ENCODE results near the gene UAP1L1.
A peak's percentile ranks its signal among the peaks of the same experiment; 100 is the strongest.

The UAP1L1 gene

DNA sequence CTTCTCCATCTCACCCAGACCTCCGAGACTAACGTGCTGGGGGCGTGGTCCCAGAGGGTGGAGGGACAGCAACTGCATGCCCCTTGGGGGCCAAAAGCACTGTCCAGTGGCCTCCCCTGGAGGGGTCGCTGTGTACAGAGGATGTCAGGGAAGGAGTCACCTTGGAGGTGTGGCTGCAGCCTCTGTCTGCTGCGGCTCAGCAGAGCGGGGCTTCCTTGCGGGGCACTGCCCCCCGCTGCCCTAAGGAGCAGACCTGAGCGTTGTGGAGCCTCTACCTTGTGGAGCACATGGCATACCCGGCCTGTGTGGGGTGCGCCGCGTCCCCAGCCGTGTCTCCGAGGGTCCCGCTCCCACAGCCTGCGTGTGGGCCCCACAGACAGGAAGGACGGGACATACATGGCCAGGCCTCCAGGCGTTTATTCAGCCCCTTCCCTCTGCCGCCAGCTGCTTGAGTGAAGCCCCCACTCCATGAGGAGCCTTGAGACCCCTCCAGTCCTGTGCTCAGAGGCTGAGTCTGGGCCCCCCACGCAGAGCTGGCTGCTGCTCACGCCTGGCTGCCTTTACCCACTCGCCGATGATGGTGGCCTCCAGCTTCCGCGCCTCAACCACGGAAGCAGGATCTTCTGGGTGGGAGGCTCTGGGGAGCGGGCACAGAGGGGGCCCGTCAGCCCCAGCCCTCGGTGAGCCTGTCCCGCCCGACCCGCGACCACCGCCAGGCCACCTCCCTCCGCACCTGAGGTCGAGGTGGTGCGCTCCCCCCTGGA is 33.0 kb downstream of the UAP1L1 start:
- H3K36me3 ChIP-seq (ENCODE audit: insufficient read depth, low read depth, low read length), result peaks cover 8% of the 10 kb centered on the region; the same call in 1 of the 2 replicates

DNA sequence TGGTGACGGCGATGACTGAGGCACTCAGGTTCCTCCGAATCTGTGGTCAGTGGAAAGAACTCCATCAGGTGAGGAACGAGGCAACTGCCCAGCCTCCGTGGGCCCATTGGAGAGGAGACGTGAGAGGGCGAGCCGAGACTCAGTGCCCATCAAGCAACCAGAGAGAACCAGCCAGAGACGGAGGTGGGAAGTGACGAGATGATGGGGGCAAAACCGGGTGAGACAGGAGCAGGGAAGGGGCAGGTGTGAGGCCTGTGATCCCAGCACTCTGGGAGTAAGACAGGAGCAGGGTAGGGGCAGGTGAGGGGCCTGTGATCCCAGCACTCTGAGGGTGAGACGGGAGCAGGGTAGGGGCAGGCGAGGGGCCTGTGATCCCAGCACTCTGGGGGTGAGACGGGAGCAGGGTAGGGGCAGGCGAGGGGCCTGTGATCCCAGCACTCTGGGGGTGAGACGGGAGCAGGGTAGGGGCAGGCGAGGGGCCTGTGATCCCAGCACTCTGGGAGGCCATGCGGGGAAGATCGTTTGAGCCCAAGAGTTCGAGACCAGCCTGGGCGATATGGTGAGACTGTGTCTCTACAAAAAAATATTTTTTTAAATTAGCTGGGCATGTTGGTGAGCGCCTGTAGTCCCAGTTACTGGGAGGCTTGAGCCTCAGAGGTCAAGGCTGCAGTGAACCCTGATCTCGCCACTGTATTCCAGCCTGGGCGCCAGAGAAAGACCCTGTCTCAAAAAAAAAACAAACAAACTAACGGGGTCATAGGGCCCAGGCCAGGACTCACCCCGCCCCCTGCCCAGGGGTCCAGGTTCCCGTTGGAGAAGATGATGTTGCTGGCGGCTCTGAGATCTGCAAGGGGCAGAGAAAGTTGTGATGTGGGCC is 33.8 kb downstream of the UAP1L1 start:
- Histone ChIP-seq H3K27ac (ENCODE audit: low read length) (no peak overlapping the region), H3K36me3 (ENCODE audit: insufficient read depth, low read depth, low read length) (0 out of 2 replicates have a peak, but pooled peaks cover 3% of the 10 kb centered on the region), H3K27me3 (ENCODE audit: insufficient read depth, low read length) (peaks cover 35% of the 10 kb centered on the region), H3K9me3 (ENCODE audit: insufficient read depth, low read depth, low read length) (no peaks in the 10 kb centered on the region), H3K4me3 (ENCODE audit: low read length) (no peak overlapping the region), H3K9ac (ENCODE audit: low read depth, low read length) (no peak overlapping the region), H3K4me1 (ENCODE audit: insufficient read depth, low read length) (no peaks in the 10 kb centered on the region)

More for the DNA sequence above, 33.0 kb downstream of the UAP1L1 start:
- no peak overlapping the region for H3K4me3 ChIP-seq (ENCODE audit: low read length)
- H3K9me3 ChIP-seq (ENCODE audit: insufficient read depth, low read depth, low read length), result no peaks in the 10 kb centered on the region
- no peaks in the 10 kb centered on the region for H3K4me1 ChIP-seq (ENCODE audit: insufficient read depth, low read length)
- H3K27me3 ChIP-seq (ENCODE audit: insufficient read depth, low read length), result peaks cover 27% of the 10 kb centered on the region
- no peak overlapping the region; the same call in 1 of the 2 replicates for H3K9ac ChIP-seq (ENCODE audit: low read depth, low read length)
- no peak overlapping the region for H3K27ac ChIP-seq (ENCODE audit: low read length)

- H3K9me3 ChIP-seq (ENCODE audit: insufficient read depth, low read depth, low read length), result no peaks in the 10 kb centered on the region
- H3K27me3 ChIP-seq (ENCODE audit: insufficient read depth, low read length), result peaks cover 42% of the 10 kb centered on the region
- no peak overlapping the region for H3K27ac ChIP-seq (ENCODE audit: low read length)
- 0 out of 2 replicates have a peak, but pooled peaks cover 3% of the 10 kb centered on the region for H3K36me3 ChIP-seq (ENCODE audit: insufficient read depth, low read depth, low read length)
- no peaks in the 10 kb centered on the region for H3K4me1 ChIP-seq (ENCODE audit: insufficient read depth, low read length)
- no peak overlapping the region for H3K9ac ChIP-seq (ENCODE audit: low read depth, low read length)
- no peak overlapping the region for H3K4me3 ChIP-seq (ENCODE audit: low read length)
Measured at GRCh38 chr9:137111788-137112563, 34.7 kb downstream of the UAP1L1 start.

GRCh38 chr9:137112564-137113384 is 35.5 kb downstream of the UAP1L1 start:
- Histone ChIP-seq H3K27me3 (ENCODE audit: insufficient read depth, low read length) (peaks cover 50% of the 10 kb centered on the region), H3K9me3 (ENCODE audit: insufficient read depth, low read depth, low read length) (no peaks in the 10 kb centered on the region), H3K4me3 (ENCODE audit: low read length) (no peak overlapping the region), H3K9ac (ENCODE audit: low read depth, low read length) (no peak overlapping the region), H3K36me3 (ENCODE audit: insufficient read depth, low read depth, low read length) (no peaks in the 10 kb centered on the region), H3K4me1 (ENCODE audit: insufficient read depth, low read length) (no peaks in the 10 kb centered on the region), H3K27ac (ENCODE audit: low read length) (no peak overlapping the region)

DNA sequence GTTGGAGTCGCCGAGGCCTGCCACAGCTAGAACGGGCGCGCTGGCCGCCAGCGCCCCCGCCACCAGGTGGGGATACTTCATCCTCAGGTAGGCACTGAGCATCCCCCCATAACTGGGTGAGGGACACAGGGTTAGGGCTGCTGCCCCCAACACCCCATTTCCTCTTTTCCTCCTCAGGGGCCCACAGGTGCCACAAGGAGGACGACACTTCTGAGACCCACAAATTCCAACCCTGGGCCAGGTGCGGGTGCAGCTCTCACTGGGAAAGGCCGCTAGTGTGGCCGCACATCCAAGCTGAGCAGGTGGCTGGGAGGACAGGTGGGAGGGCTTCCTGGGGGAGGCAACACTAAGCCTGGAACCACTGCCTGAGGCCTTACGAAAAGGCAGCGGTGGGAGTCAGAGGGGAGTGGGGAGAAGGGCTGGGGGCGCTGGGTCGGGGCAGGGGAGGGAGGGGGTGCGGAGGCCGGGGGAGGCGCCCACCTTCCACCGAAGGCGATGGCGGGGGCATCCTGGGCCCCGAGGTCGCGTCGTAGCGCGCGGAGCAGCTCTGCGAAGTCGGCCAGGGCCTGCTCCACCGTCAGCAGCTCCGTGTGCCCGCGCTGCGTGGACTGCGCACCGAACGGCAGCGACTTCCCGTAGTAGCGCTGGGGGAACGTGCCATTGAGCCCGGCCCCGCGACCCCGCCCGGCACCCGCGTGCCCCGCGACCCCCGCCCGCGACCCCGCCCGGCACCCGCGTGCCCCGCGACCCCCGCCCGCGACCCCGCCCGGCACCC is 36.3 kb downstream of the UAP1L1 start:
- Histone ChIP-seq H3K36me3 (ENCODE audit: insufficient read depth, low read depth, low read length) (no peaks in the 10 kb centered on the region), H3K9ac (ENCODE audit: low read depth, low read length) (no peak overlapping the region), H3K27me3 (ENCODE audit: insufficient read depth, low read length) (peaks cover 53% of the 10 kb centered on the region), H3K9me3 (ENCODE audit: insufficient read depth, low read depth, low read length) (no peaks in the 10 kb centered on the region), H3K4me3 (ENCODE audit: low read length) (no peak overlapping the region), H3K27ac (ENCODE audit: low read length) (no peak overlapping the region), H3K4me1 (ENCODE audit: insufficient read depth, low read length) (no peaks in the 10 kb centered on the region)

DNA sequence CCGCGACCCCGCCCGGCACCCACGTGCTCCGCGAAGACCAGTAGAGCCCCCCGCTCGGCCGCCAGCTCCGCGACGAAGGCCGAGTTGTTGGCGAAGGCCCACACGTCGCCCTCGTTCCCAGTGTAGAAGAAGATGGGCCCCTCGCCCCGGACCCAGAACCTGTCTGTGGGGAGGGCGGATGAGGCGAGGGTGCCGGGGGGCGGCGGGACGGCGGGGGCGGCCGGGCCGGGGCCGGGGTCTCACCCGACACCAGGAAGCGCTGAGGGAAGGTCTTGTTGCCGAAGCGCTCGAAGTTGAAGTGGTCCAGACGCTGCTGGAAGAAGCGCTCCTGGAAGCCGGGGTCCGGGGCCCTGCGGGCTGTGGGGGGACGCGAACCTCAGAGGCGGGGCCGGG is 36.9 kb downstream of the UAP1L1 start:
- Histone ChIP-seq H3K9ac (ENCODE audit: low read depth, low read length) (no peak overlapping the region), H3K9me3 (ENCODE audit: insufficient read depth, low read depth, low read length) (no peaks in the 10 kb centered on the region), H3K36me3 (ENCODE audit: insufficient read depth, low read depth, low read length) (no peaks in the 10 kb centered on the region), H3K4me3 (ENCODE audit: low read length) (peak overlapping the region; percentile 42; the same call in 1 of the 2 replicates), H3K4me1 (ENCODE audit: insufficient read depth, low read length) (no peaks in the 10 kb centered on the region), H3K27ac (ENCODE audit: low read length) (no peak overlapping the region), H3K27me3 (ENCODE audit: insufficient read depth, low read length) (peaks cover 53% of the 10 kb centered on the region)

DNA sequence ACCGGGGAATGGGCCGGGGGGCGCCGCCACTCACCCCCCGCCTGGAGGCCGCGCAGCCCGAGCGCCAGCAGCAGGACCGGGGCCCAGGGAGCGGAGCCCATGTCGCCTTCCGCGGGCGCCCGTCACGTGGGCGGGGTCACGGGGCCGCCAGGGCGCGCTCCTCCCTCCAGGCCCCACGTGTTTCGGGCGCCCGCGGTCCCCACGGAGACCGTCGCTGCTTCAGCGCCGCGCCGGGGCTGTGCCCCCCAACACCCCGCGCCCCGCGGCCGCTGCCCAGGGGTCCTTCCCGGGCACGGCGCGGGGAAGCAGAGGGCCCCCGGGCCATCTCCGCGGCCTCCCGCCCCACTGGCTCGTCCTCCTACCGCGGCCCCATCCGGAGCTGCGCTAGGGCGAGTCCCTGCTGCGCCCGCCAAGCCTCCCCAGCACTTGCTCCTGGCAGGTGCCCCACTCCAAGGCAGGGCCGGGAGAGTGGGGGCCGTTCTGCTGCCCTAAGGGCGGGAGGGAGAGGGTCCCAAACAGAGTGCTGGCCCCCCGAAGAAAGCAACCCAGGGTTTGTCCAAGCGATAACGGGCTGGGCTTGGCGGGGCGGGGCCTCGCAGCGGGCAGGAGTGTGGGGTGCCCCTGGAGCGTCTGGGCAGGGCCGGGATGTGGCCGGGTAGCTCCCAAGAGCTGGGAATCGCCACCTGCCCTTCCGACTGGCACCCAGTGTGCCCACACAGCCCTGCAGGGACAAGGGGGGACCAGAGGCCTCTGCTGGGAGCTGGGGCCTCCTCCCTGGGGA is 37.5 kb downstream of the UAP1L1 start, which contains the start of gene DPP7:
DPP7 (minus strand) TSS at position 121 of the 781 bp plus-strand sequence; CDS start at position 101, 20 bp downstream.
- Histone ChIP-seq H3K9ac (ENCODE audit: low read depth, low read length) (no peak within 1 kb of the TSS), H3K27me3 (ENCODE audit: insufficient read depth, low read length) (peaks cover 53% of the 10 kb centered on the region), H3K4me1 (ENCODE audit: insufficient read depth, low read length) (no peaks in the 10 kb centered on the region), H3K27ac (ENCODE audit: low read length) (no peak within 1 kb of the TSS), H3K36me3 (ENCODE audit: insufficient read depth, low read depth, low read length) (no peaks in the 10 kb centered on the region), H3K9me3 (ENCODE audit: insufficient read depth, low read depth, low read length) (no peaks in the 10 kb centered on the region), H3K4me3 (ENCODE audit: low read length) (peak within 1 kb of the TSS; percentile 42; the same call in 1 of the 2 replicates)

DNA sequence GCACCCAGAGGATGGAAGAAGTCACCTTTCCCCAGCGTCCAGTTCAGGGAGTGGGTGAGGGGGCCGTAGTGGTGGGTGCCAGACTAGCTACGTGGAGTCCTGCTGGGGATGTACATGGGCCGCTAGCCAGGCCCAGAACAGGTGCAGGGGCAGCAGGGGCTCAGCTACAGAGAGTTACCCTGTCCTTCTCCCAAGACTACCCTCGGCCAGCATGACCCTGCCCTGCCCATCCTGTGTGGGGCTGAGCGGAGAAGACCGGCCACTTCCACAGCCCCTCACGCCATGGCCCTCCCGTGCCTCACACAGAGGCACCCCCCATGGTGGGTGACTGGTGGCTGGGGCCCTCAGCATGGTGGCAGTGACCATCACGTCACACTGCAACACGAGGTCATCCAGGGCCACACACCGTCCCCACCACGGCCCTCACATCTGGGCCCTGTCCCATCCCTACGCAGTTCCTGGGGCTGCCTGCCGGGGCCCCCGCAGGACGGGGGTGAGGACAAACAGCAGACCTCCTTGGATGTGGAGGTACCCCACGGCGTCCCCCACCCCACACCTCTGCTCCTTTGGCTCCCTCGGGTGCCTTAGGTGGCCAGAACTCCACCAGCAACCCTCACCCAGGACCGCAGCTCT is 38.2 kb downstream of the UAP1L1 start:
- Histone ChIP-seq H3K36me3 (ENCODE audit: insufficient read depth, low read depth, low read length) (no peaks in the 10 kb centered on the region), H3K4me1 (ENCODE audit: insufficient read depth, low read length) (no peaks in the 10 kb centered on the region), H3K27me3 (ENCODE audit: insufficient read depth, low read length) (peaks cover 53% of the 10 kb centered on the region), H3K27ac (ENCODE audit: low read length) (no peak overlapping the region), H3K9ac (ENCODE audit: low read depth, low read length) (no peak overlapping the region), H3K4me3 (ENCODE audit: low read length) (no peak overlapping the region), H3K9me3 (ENCODE audit: insufficient read depth, low read depth, low read length) (no peaks in the 10 kb centered on the region)

DNA sequence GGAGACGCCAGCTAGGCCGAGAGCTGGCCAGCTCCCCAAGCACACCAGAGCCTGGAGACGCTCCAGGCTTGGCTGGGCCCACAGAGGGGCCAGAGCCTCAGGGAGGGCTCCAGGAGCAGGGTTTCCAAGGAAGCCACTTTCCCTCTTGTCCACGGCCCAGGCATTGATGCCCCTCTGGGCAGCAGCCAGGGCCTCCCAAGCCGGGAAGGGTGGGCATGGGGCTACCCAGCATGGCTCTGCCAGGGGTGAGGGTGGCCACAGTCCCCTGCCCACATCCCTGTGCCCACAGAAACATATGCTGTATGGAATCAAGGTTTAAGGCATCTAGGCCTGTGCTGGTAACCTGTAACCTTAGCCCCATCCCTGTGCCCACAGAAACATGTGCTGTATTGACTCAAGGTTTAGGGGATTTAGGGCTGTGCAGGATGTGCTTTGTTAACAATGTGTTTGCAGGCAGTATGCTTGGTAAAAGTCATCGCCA is 38.8 kb downstream of the UAP1L1 start:
- Histone ChIP-seq H3K9me3 (ENCODE audit: insufficient read depth, low read depth, low read length) (no peaks in the 10 kb centered on the region), H3K4me3 (ENCODE audit: low read length) (no peak overlapping the region), H3K27ac (ENCODE audit: low read length) (no peak overlapping the region), H3K36me3 (ENCODE audit: insufficient read depth, low read depth, low read length) (no peaks in the 10 kb centered on the region), H3K4me1 (ENCODE audit: insufficient read depth, low read length) (no peaks in the 10 kb centered on the region), H3K9ac (ENCODE audit: low read depth, low read length) (no peak overlapping the region), H3K27me3 (ENCODE audit: insufficient read depth, low read length) (peaks cover 53% of the 10 kb centered on the region)

All from iPS-20b (cell line).